H9 (cell line): ENCODE measurements around the gene CCNL1. TPM values are rescaled to one million over a fixed set of nuclear protein-coding genes. Genes with fewer than 3 reads are reported as not detected.

Experiments
- DNase-seq: peaks from one replicate; pipeline ENCODE4 v3.0.0-alpha.2; 2017
- H2AFZ ChIP-seq: one replicate; pipeline ENCODE4 v1.6.1; 2013; ENCODE audit warnings: mild to moderate bottlenecking, low read length, control low read depth, moderate library complexity
- H2AK5ac ChIP-seq: 2 replicates; pipeline ENCODE4 v1.6.1; 2013; ENCODE audit warnings: low read length, control low read depth, mixed read lengths; ENCODE audit not compliant: insufficient read length
- H2BK120ac ChIP-seq: one replicate; pipeline ENCODE4 v1.6.1; 2013; ENCODE audit warnings: low read depth, mild to moderate bottlenecking, low read length, control low read depth, inconsistent platforms; ENCODE audit not compliant: poor library complexity, severe bottlenecking
- H2BK12ac ChIP-seq: 2 replicates; pipeline ENCODE4 v1.6.1; 2013; ENCODE audit warnings: low read length, control low read depth, mixed read lengths, low read depth; ENCODE audit not compliant: insufficient read length
- H2BK15ac ChIP-seq: 2 replicates; pipeline ENCODE4 v1.6.1; 2013; ENCODE audit warnings: low read depth, low read length, control low read depth
- H2BK20ac ChIP-seq: one replicate; pipeline ENCODE4 v1.6.1; 2013; ENCODE audit warnings: low read depth, mild to moderate bottlenecking, low read length, control low read depth, inconsistent platforms; ENCODE audit not compliant: poor library complexity, severe bottlenecking
- H2BK5ac ChIP-seq: 2 replicates; pipeline ENCODE4 v1.6.1; 2013; ENCODE audit warnings: low read length, control low read depth, mixed read lengths; ENCODE audit not compliant: insufficient read length
- H3K14ac ChIP-seq: 2 replicates; pipeline ENCODE4 v1.6.1; 2013; ENCODE audit warnings: low read length, control low read depth; ENCODE audit not compliant: insufficient read depth
- H3K18ac ChIP-seq: 2 replicates; pipeline ENCODE4 v1.6.1; 2013; ENCODE audit warnings: low read depth, mild to moderate bottlenecking, mixed read lengths, low read length, control low read depth; ENCODE audit not compliant: insufficient read length
- H3K23ac ChIP-seq: 2 replicates; pipeline ENCODE4 v1.6.1; 2013; ENCODE audit warnings: low read length, control low read depth, mixed read lengths, low read depth; ENCODE audit not compliant: insufficient read length
- H3K23me2 ChIP-seq: 2 replicates; pipeline ENCODE4 v1.6.1; 2013; ENCODE audit warnings: low read depth, mild to moderate bottlenecking, mixed read lengths, low read length, control low read depth; ENCODE audit not compliant: insufficient read length, poor library complexity, severe bottlenecking
- H3K27ac ChIP-seq: 2 replicates; pipeline ENCODE4 v1.5.1; 2013; ENCODE audit warnings: low read length, control low read depth, mixed read lengths, low read depth; ENCODE audit not compliant: insufficient read length
- H3K27me3 ChIP-seq: 2 replicates; pipeline ENCODE4 v1.6.1; 2013; ENCODE audit warnings: low read length, control low read depth, inconsistent platforms; ENCODE audit not compliant: insufficient read depth
- H3K4ac ChIP-seq: 2 replicates; pipeline ENCODE4 v1.6.1; 2013; ENCODE audit warnings: low read depth, mild to moderate bottlenecking, control low read depth, inconsistent platforms, low read length, moderate library complexity
- H3K4me1 ChIP-seq: 2 replicates; pipeline ENCODE4 v1.6.1; 2013; ENCODE audit warnings: low read length, control low read depth, inconsistent platforms; ENCODE audit not compliant: insufficient read depth
- H3K4me2 ChIP-seq: 2 replicates; pipeline ENCODE4 v1.6.1; 2013; ENCODE audit warnings: low read length, control low read depth, mixed read lengths; ENCODE audit not compliant: insufficient read length, insufficient read depth
- H3K56ac ChIP-seq: 2 replicates; pipeline ENCODE4 v1.6.1; 2013; ENCODE audit warnings: low read depth, mild to moderate bottlenecking, mixed read lengths, low read length, control low read depth; ENCODE audit not compliant: insufficient read length
- H3K79me1 ChIP-seq: 2 replicates; pipeline ENCODE4 v1.6.1; 2013; ENCODE audit warnings: low read depth, mild to moderate bottlenecking, moderate library complexity, low read length, control low read depth, inconsistent platforms; ENCODE audit not compliant: insufficient read depth, poor library complexity, severe bottlenecking
- H3K79me2 ChIP-seq: 2 replicates; pipeline ENCODE4 v1.6.1; 2013; ENCODE audit warnings: low read length, control low read depth, inconsistent platforms; ENCODE audit not compliant: insufficient read depth
- H3K9ac ChIP-seq: 2 replicates; pipeline ENCODE4 v1.6.1; 2013; ENCODE audit warnings: low read length, control low read depth, mixed read lengths; ENCODE audit not compliant: insufficient read length; ENCODE audit errors: extremely low read depth
- H3K9me3 ChIP-seq: one replicate; pipeline ENCODE4 v1.6.1; 2013; ENCODE audit warnings: low read depth, low read length, inconsistent platforms; ENCODE audit not compliant: control insufficient read depth
- H3T11ph ChIP-seq: one replicate; pipeline ENCODE4 v1.6.1; 2013; ENCODE audit warnings: mild to moderate bottlenecking, low read length, control low read depth, inconsistent platforms
- H4K20me1 ChIP-seq: one replicate; pipeline ENCODE4 v1.6.1; 2013; ENCODE audit not compliant: control insufficient read depth, insufficient read length, insufficient read depth
- H4K5ac ChIP-seq: 2 replicates; pipeline ENCODE4 v1.6.1; 2013; ENCODE audit warnings: low read depth, mild to moderate bottlenecking, mixed read lengths, low read length, control low read depth; ENCODE audit not compliant: insufficient read length
- H4K8ac ChIP-seq: replicated peaks from 2 replicates; pipeline ENCODE4 v1.6.1; 2013; ENCODE audit warnings: low read length, control low read depth, mixed read lengths, low read depth; ENCODE audit not compliant: insufficient read length
- H4K91ac ChIP-seq: 2 replicates; pipeline ENCODE4 v1.6.1; 2013; ENCODE audit warnings: low read depth, mild to moderate bottlenecking, moderate library complexity, mixed read lengths, low read length, control low read depth; ENCODE audit not compliant: insufficient read length
- H3K27ac Mint-ChIP-seq, 3 experiments: 2 replicates in 2 of 3; 3 replicates in 1 of 3; pipeline ENCODE4 v1.8.0; 2020 to 2021; ENCODE audit warnings: mixed read lengths in 3 of 3, mild to moderate bottlenecking in 1 of 3, moderate library complexity in 1 of 3
- H3K27me3 Mint-ChIP-seq: 2 replicates; pipeline ENCODE4 v1.8.0; 2021; ENCODE audit warnings: low read depth, mild to moderate bottlenecking, moderate library complexity, mixed read lengths
- H3K36me3 Mint-ChIP-seq, 3 experiments: 2 replicates in 2 of 3; 3 replicates in 1 of 3; pipeline ENCODE4 v1.8.0; 2020 to 2021; ENCODE audit warnings: low read depth in 3 of 3, mixed read lengths in 3 of 3; ENCODE audit not compliant: insufficient read depth in 1 of 3
- H3K4me1 Mint-ChIP-seq, 2 experiments: 2 replicates each; pipeline ENCODE4 v1.8.0; 2020; ENCODE audit warnings: mixed read lengths in 2 of 2
- H3K4me3 Mint-ChIP-seq, 2 experiments: 2 replicates in 1 of 2; 3 replicates in 1 of 2; pipeline ENCODE4 v1.8.0; 2020 to 2021; ENCODE audit warnings: mild to moderate bottlenecking in 2 of 2, mixed read lengths in 2 of 2, moderate library complexity in 1 of 2
- H3K9me3 Mint-ChIP-seq, 2 experiments: 2 replicates in 1 of 2; 3 replicates in 1 of 2; pipeline ENCODE4 v1.8.0; 2020; ENCODE audit warnings: mild to moderate bottlenecking in 2 of 2, mixed read lengths in 2 of 2, moderate library complexity in 1 of 2
- WGBS: extraction: QIAGEN DNeasy Blood & Tissue Kit; methylation state at CpG from one replicate; pipeline ENCODE4 v1.1.7; 2013; ENCODE audit warnings: missing lambda C conversion rate, low lambda C conversion rate, mixed read lengths; ENCODE audit not compliant: insufficient read length; ENCODE audit errors: extremely low coverage; 5-methylcytosine and 5-hydroxymethylcytosine counted together
- total RNA-seq: library from RNA; stranded (reverse); gene quantifications from 2 replicates; pipeline ENCODE4 v1.2.1, GENCODE V29; 2021
- TF ChIP-seq, protein P1 (sequence below): fragments of 200-600 bp; sonication (generic); conservative IDR thresholded peaks from 3 replicates; pipeline ENCODE4 v1.8.0; 2021; ENCODE audit warnings: antibody characterized with exemption, mild to moderate bottlenecking

The CCNL1 gene
- total RNA-seq, 1 experiment from 2014 or later: 103 TPM

DNA sequence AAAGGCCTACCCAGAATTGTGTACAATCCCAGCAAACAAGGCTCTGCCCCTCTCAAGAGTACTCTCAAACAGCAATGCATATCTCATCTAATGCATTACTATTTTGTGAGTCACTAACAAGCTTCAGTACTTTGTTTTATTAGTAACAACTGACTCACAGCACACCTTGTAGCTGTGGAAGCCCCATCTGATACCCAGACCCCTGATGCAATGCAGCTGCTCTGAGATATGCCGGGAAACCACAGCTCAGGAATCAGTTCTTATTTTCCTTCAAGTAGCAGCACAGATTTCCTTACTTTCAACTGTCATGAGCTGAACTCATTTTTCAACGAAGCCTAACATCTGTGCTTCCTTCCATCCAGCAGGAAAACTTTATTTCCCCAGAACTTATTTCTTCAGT is 37.8 kb downstream of the CCNL1 start:
- no peak overlapping the region for H2BK120ac ChIP-seq
- Mint-ChIP-seq H3K4me3 (no peak overlapping the region), H3K9me3 (no peaks in the 10 kb centered on the region), H3K4me1 (peaks cover 2 to 9% of the 10 kb centered on the region in 2 experiments; a peak in 3 of 4 replicates), H3K36me3 (peaks cover 0 to 5% (median 0%) of the 10 kb centered on the region in 3 experiments; a peak in 2 of 7 replicates), H3K27ac (no peak overlapping the region), H3K27me3 (no peaks in the 10 kb centered on the region)
- H3K27ac ChIP-seq: no peak overlapping the region
- no peak overlapping the region for H2BK20ac ChIP-seq
- no peak overlapping the region for H3K23ac ChIP-seq
- H3K9ac ChIP-seq: no peak overlapping the region
- H2BK5ac ChIP-seq: no peak overlapping the region
- H3K27me3 ChIP-seq: no peaks in the 10 kb centered on the region
- H4K8ac ChIP-seq: no peak overlapping the region
- no peak overlapping the region for H2AK5ac ChIP-seq
- no peak overlapping the region for H3K18ac ChIP-seq
- no peaks in the 10 kb centered on the region for H3K79me1 ChIP-seq
- no peak for DNase-seq
- WGBS: no CpG with 5 or more reads among the region's 2 CpGs
- no peaks in the 10 kb centered on the region for H3K23me2 ChIP-seq
- TF ChIP-seq, protein P1, sequence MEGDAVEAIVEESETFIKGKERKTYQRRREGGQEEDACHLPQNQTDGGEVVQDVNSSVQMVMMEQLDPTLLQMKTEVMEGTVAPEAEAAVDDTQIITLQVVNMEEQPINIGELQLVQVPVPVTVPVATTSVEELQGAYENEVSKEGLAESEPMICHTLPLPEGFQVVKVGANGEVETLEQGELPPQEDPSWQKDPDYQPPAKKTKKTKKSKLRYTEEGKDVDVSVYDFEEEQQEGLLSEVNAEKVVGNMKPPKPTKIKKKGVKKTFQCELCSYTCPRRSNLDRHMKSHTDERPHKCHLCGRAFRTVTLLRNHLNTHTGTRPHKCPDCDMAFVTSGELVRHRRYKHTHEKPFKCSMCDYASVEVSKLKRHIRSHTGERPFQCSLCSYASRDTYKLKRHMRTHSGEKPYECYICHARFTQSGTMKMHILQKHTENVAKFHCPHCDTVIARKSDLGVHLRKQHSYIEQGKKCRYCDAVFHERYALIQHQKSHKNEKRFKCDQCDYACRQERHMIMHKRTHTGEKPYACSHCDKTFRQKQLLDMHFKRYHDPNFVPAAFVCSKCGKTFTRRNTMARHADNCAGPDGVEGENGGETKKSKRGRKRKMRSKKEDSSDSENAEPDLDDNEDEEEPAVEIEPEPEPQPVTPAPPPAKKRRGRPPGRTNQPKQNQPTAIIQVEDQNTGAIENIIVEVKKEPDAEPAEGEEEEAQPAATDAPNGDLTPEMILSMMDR: no peak
- H3K4me1 ChIP-seq: no peaks in the 10 kb centered on the region
- H3K9me3 ChIP-seq: no peaks in the 10 kb centered on the region
- H4K5ac ChIP-seq: no peak overlapping the region
- H2AFZ ChIP-seq: no peak overlapping the region
- no peak overlapping the region for H3K4me2 ChIP-seq
- H3T11ph ChIP-seq: no peak overlapping the region
- no peak overlapping the region for H4K91ac ChIP-seq
- no peaks in the 10 kb centered on the region for H4K20me1 ChIP-seq
- no peak overlapping the region for H2BK15ac ChIP-seq
- no peaks in the 10 kb centered on the region for H3K79me2 ChIP-seq
- H3K4ac ChIP-seq: no peak overlapping the region
- no peak overlapping the region for H3K56ac ChIP-seq
- H2BK12ac ChIP-seq: no peak overlapping the region
- no peak overlapping the region for H3K14ac ChIP-seq
